Measurements from ENCODE around the gene SLC4A3. TPM values are rescaled to one million over a fixed set of nuclear protein-coding genes. Genes with fewer than 3 reads are reported as not detected.

The SLC4A3 gene
- total RNA-seq, 2 experiments from 2014 or later, result 0.04 to 0.08 TPM

DNA sequence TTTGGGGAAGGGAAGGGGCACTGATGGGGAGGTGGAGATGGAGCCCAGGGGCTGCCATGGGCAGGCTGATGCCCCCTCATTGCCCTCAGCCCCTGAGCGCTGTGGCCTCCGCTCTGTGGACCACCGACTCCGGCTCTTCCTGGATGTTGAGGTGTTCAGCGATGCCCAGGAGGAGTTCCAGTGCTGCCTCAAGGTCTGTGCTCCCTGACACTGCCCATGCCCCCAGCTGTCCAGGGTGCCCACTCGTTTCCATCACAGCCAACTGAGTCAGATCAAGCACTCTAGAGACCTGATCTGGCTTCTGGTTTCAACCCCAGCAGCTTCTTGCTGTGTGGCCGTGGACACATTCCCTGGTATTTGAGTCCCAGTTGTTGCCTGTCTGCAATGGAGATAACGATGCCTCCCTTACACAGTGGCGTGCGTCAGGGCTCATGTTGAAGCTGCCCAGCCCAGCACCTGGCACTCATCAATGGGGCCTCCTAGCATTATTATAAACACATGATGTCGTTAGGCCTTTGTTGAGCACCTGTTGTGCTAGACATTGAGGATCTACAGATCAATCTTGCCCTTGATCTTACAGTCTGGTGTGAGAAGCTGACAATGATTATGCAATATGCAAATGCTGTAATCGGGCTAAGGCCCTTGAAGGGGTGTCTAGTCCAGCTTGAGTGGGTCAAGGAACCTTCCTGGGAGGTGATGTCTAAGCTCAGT lies 15.4 kb upstream of the SLC4A3 start:
- CTCF ChIA-PET, result no interaction called here

DNA sequence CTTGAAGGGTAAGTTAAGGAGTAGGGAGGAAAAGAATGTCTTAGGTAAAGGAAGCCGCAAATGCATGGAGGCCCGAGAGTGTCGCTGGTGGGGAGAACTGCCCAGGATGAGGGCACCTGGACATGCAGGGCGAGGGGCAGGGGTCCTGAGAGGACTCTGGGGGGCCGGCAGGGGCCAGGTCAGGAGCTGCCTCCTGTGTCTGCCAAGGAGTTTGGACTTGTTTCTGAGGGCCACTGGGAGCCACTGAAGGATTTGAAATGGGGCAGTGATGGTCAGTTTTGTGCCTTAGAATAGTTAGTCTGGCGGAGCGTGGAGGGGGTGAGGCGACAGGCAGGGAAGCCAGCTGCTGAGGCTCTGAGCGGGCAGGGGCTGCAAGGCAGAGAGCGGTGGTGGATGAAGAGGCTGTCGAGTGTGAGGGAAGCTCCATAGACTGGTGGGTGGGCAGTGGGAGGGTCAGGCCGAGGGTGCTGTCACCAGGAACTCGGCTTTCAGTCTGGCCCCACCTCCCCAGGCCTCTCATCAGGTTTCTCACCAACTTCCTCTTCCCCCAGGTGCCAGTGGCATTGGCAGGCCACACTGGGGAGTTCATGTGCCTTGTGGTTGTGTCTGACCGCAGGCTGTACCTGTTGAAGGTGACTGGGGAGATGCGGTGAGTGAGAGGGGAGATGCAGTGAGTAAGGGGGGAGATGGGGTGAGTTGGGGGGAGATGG lies 14.7 kb upstream of the SLC4A3 start:
- ChIA-PET CTCF (no interaction called here), POLR2A (no interaction called here)

More for the DNA sequence above, 15.4 kb upstream of the SLC4A3 start:
- POLR2A ChIA-PET, result no interaction called here

- CTCF ChIA-PET, result no interaction called here
- POLR2A ChIA-PET, result no interaction called here
These were observed 13.9 kb upstream of the SLC4A3 start for GRCh38 chr2:219613461-219614070.

DNA sequence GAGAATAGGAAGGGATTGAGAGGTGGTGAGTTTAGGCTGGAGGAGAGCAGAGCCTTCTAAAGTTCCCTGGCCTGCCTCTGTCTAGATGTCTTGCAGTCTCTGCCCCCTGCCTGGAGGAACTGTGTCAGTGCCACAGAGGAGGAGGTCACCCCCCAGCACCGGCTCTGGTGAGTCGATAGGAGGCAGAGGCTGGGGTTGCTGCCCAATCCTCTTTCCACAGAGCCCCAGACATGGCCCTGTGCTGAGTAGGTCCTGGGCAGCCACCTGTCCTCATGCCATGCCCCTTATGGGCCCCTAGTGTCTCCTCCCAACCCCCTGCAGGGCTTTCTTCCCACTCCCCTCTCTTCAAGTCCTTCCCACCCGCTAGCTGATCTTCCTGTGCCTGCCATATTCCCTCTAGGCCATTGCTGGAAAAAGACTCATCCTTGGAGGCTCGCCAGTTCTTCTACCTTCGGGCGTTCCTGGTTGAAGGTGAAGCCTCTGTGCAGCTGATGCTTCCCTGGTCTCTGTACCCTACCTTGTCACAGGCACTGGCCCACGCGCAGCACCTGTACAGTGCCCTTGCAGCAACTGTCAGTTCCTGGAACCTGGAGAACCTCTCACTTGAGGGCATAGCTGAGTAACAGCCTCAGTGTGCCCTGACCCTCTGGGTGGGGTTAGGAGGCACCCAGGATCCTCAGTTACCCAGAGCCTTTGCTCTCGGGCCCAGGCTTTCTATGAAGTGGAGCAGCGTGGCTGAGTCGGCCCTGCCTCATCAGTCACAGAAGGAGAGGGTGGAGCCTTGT lies 13.2 kb upstream of the SLC4A3 start:
- ChIA-PET CTCF (no interaction called here), POLR2A (no interaction called here)

DNA sequence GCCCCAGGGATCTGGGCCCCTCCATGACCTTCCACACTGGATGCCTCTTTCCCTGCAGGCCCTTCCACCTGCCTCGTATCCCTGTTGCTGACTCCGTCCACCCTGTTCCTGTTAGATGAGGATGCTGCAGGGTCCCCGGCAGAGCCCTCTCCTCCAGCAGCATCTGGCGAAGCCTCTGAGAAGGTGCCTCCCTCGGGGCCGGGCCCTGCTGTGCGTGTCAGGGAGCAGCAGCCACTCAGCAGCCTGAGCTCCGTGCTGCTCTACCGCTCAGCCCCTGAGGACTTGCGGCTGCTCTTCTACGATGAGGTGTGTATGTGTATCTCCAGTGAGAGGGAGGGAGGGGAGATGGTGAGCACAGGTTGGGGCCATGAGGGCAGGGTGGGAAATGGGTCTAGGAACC lies 12.4 kb upstream of the SLC4A3 start:
- ChIA-PET CTCF (no interaction called here), POLR2A (no interaction called here)

GRCh38 chr2:219615894-219616293 lies 11.5 kb upstream of the SLC4A3 start:
- ChIA-PET CTCF (no interaction called here), POLR2A (no interaction called here)

DNA sequence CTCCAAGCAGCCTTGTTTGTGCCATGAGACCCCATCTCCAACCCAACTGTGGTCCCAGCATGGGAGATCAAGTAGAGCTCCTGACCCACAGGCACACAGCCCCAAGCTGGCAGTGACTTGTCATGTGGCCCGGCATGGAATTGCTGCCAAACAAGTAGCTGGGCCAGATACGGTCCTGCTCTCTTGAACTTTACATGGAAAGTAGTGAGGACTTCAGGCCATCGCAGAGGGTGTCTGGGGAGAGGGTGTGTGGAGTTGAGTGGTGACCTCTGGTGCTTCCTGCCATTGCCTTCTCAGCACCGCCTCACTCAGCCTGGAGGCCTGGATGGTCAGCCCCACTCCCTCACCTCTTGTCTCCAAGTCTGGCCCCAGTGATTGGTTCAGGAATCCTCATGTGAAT lies 10.9 kb upstream of the SLC4A3 start:
- ChIA-PET POLR2A (no interaction called here), CTCF (no interaction called here)

DNA sequence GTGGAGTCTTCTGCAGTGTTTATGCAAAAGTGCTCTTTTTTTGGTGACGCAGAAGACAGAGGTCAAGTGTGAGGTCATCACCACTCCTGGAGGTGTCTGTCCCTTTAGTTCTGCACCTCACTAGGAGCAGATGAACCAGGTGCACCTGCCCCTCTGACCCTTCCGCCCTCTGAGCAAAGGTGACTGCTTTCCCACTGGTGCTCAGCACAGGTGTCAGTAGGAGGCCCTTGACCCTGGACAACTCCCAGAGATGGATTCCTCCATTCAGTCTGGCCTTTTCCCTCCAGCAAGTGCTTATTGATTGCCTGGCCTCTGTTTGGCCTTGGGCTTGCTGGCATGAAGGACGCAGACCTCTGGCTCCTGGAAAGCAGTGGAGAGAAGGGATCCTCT lies 8.7 kb upstream of the SLC4A3 start:
- ChIA-PET POLR2A (no interaction called here), CTCF (no interaction called here)

DNA sequence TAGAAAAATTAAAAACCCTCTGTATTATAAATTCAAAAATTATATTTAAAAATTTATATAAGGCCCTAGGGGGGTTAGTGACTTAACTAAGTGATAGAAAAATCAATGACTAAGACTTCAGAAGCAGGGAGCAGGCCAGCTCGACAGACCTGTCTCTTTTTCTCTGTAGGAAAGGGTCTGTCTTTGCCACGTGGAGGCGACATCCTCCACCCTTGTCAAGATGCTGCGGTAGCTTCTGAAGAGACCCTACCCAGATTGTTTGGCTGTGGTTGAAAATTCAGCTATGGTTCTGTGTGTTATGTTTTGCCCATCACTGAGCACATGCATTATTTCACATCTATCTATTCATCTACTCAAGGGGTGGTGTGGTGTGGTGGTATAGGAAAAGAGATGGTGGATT lies 8.2 kb upstream of the SLC4A3 start:
- CTCF ChIA-PET, result interaction anchor here (1.1 kb wide), 1 partner anchor 24 kb away, joined by 4 read pairs; no protein-coding TSS in a partner anchor
- POLR2A ChIA-PET, result no interaction called here

DNA sequence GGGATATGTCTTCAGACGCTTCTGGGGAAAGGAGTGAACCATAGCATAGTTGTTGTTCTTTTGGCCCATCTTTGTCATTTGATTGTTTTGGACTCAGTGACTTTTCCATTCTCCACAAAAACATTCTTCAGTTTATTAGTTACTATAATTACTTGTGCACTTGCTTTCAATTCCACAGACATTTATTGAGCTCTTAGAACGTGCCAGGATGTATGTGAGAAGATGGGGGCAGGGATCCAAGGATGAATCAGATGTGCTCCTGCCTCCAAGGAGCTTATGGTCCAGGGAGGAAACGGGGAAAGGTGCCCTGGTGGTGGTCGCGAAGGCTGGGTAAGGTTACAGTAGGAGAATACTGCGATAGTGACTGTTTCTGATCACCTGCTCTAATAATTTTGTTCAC lies 6.9 kb upstream of the SLC4A3 start:
- CTCF ChIA-PET, result no interaction called here
- POLR2A ChIA-PET, result interaction anchor here (0.7 kb wide), 1 partner anchor 125 kb away, joined by 5 read pairs; a partner anchor contains a TSS

GRCh38 chr2:219621935-219622334 lies 5.5 kb upstream of the SLC4A3 start:
- POLR2A ChIA-PET, result no interaction called here
- CTCF ChIA-PET, result no interaction called here

DNA sequence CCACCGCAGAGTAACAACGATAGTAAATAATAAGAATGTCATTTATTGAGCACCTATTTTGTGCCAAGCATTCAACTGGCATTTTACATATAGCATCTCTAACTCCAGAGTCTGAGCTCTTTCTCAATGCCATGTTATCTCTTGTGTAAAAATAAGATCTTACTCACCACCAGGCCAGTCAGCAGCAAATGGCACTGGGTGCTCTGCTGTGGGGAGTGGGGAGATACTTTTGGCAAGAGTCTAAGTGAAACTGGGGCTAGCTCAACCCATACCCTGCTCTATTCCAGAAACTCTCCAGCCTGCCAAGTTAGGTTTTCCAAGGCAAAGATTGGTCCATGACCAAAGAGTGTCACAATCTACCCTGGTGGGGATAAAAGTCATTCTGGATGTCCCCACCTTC lies 5.0 kb upstream of the SLC4A3 start:
- ChIA-PET POLR2A (no interaction called here), CTCF (no interaction called here)

GRCh38 chr2:219624565-219624964 lies 2.9 kb upstream of the SLC4A3 start:
- ChIA-PET CTCF (no interaction called here), POLR2A (no interaction called here)

- ChIA-PET POLR2A (no interaction called here), CTCF (no interaction called here)
These were observed 2.3 kb upstream of the SLC4A3 start for GRCh38 chr2:219625179-219625578.

DNA sequence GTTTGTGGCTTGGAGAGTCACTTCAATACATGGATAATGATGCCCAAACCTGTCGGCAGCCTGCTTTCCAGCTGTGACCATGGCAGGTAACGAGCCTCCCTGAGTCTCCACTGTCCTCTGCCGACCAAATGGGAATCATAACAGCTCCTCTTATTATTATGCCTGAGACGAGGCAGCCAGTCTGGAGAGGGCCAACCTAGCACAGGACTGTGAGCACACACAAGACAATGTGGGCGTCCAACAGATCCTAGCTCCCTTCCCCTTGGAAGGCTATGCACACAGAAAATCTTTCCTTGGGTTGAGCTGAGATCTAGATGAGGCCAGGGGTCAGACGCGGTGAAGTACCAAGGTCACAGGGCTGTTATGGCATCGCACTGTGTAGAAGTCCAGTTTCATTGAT lies 890 bp upstream of the SLC4A3 start:
- ChIA-PET CTCF (interaction anchor here (1.3 kb wide), 1 partner anchor 16 kb away, joined by 6 read pairs; no protein-coding TSS in a partner anchor), POLR2A (no interaction called here)

GRCh38 chr2:219628235-219628985 lies 980 bp downstream of the SLC4A3 start:
- ChIA-PET POLR2A (no interaction called here), CTCF (interaction anchor here (1.0 to 2.0 kb wide), 2 partner anchors 14 to 98 kb away, joined by 3 to 5 read pairs; no protein-coding TSS in a partner anchor)

GRCh38 chr2:219628986-219629901 lies 1.8 kb downstream of the SLC4A3 start:
- ChIA-PET CTCF (interaction anchor here (1.0 to 2.0 kb wide), 3 partner anchors 13 to 99 kb away, joined by 3 to 5 read pairs (median 3); partner anchors contain the start of gene CHPF), POLR2A (interaction anchor here (0.5 kb wide), 1 partner anchor 20 kb away, joined by 3 read pairs; no protein-coding TSS in a partner anchor)

GRCh38 chr2:219629976-219630695 lies 2.7 kb downstream of the SLC4A3 start:
- ChIA-PET POLR2A (no interaction called here), CTCF (interaction anchor here (1.0 kb wide), 1 partner anchor 87 kb away, joined by 3 read pairs; the partner anchor contains the start of gene CHPF)
